Type B pancreatic cell (in vitro differentiated cells): ENCODE data around the gene TCF7L1. TPM values are rescaled to one million over a fixed set of nuclear protein-coding genes. Genes with fewer than 3 reads are reported as not detected.

Source experiments
- DNase-seq: peaks from one replicate; pipeline ENCODE4 v3.0.0; 2021; ENCODE audit warnings: mixed read lengths; ENCODE audit not compliant: unreplicated experiment; ENCODE audit errors: extremely low spot score
- H3K27ac Mint-ChIP-seq: 2 replicates; pipeline ENCODE4 v1.8.0; 2021; ENCODE audit warnings: mild to moderate bottlenecking, mixed read lengths
- H3K27me3 Mint-ChIP-seq: 2 replicates; pipeline ENCODE4 v1.8.0; 2021; ENCODE audit warnings: mixed read lengths
- H3K36me3 Mint-ChIP-seq: 2 replicates; pipeline ENCODE4 v1.8.0; 2021; ENCODE audit warnings: mixed read lengths
- H3K4me1 Mint-ChIP-seq: one replicate; pipeline ENCODE4 v1.8.0; 2021; ENCODE audit warnings: mixed read lengths; ENCODE audit not compliant: unreplicated experiment
- H3K4me3 Mint-ChIP-seq: 2 replicates; pipeline ENCODE4 v1.8.0; 2021; ENCODE audit warnings: mild to moderate bottlenecking, mixed read lengths
- H3K9me3 Mint-ChIP-seq: 2 replicates; pipeline ENCODE4 v1.8.0; 2021; ENCODE audit warnings: mixed read lengths
- CTCF ChIP-seq: fragments of 200-600 bp; sonication (generic); conservative IDR thresholded peaks from 2 replicates; pipeline ENCODE4 v1.5.0; 2021; ENCODE audit warnings: antibody characterized with exemption, mild to moderate bottlenecking
- total RNA-seq: library from RNA; stranded (reverse); gene quantifications from 2 replicates; pipeline ENCODE4 v1.2.1, GENCODE V29; 2021; ENCODE audit warnings: low replicate concordance

The TCF7L1 gene
- total RNA-seq, 1 donor from 2014 or later, result 32.4 TPM

- DNase-seq, result no peak
- Mint-ChIP-seq H3K9me3 (no peaks in the 10 kb centered on the region), H3K36me3 (no peaks in the 10 kb centered on the region), H3K27me3 (no peaks in the 10 kb centered on the region), H3K27ac (peak overlapping the region; percentile 49), H3K4me1 (peaks cover 46% of the 10 kb centered on the region), H3K4me3 (peak overlapping the region; percentile 76)
- peak; percentile 11 for TF ChIP-seq CTCF
Observed at GRCh38 chr2:85164145-85164569, 31.0 kb downstream of the TCF7L1 start.

GRCh38 chr2:85165088-85165690 is 32.0 kb downstream of the TCF7L1 start:
- Mint-ChIP-seq H3K4me1 (peaks cover 46% of the 10 kb centered on the region), H3K27ac (peak overlapping the region; percentile 32), H3K36me3 (no peaks in the 10 kb centered on the region), H3K4me3 (no peak overlapping the region), H3K9me3 (no peaks in the 10 kb centered on the region), H3K27me3 (no peaks in the 10 kb centered on the region)
- DNase-seq, result no peak
- TF ChIP-seq CTCF, result no peak

DNA sequence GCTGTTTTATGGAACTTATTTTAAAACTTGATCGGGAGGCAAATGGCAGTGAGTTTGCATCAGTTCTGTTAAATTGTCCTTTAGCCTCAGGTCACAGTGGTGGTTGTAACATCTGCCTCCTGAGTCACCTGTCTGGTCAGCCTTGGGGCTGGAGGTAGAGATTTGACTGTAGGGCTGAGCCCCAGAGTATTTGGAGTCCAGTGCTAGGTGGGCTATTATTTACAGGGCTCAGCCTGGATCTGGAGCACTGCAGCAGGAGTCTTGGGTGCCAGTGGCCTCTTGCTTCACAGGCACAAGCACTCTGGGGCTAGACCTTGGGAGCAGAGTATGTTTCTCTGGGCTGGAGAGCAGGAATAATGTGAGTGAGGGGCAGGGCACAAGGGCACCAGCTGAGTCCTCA is 32.8 kb downstream of the TCF7L1 start:
- Mint-ChIP-seq H3K27ac (no peak overlapping the region), H3K36me3 (peaks cover 3% of the 10 kb centered on the region), H3K9me3 (no peaks in the 10 kb centered on the region), H3K4me3 (no peak overlapping the region), H3K4me1 (peaks cover 43% of the 10 kb centered on the region), H3K27me3 (no peaks in the 10 kb centered on the region)
- TF ChIP-seq CTCF, result no peak
- no peak for DNase-seq

DNA sequence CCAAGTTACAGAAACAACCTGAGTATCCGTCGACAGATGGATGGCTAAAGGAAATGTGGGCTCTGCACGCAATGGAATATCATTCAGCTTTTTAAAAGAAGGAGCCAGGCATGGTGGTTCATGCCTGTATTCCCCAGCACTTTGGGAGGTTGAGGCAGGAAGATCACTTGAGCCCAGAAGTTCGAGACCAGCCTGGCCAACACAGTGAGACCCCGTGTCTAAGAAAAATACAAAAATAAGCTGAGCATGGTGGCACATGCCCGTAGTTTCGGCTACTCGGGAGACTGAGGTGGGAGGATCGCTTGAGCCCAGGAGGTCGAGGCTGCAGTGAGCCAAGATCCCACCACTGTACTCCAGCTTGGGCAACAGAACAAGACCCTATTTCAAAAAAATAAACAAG is 34.3 kb downstream of the TCF7L1 start:
- H3K9me3 Mint-ChIP-seq, result no peaks in the 10 kb centered on the region
- no peak for TF ChIP-seq CTCF
- peaks cover 3% of the 10 kb centered on the region for H3K36me3 Mint-ChIP-seq
- no peak overlapping the region for H3K27ac Mint-ChIP-seq
- no peak for DNase-seq
- H3K4me3 Mint-ChIP-seq, result no peak overlapping the region
- H3K4me1 Mint-ChIP-seq, result peaks cover 35% of the 10 kb centered on the region
- H3K27me3 Mint-ChIP-seq, result no peaks in the 10 kb centered on the region

DNA sequence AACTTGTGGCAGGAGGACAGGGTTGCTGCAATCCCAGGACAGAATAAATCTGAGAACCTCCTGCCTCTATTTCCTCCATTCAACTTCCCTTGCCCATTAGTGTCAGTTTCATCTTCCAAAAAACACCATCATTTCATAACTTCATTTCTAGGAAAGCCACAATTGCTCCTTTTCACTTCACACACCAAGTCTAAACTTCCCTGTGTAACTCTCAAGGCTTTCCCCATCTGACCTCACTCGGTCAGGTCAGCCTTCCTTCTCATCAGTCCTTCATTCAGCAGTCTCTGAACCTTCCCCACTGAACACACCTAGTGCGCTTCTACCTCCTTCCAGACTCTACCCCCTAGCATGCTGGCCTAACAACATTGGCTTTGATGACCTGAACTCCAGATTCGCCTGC is 35.8 kb downstream of the TCF7L1 start:
- Mint-ChIP-seq H3K4me3 (no peak overlapping the region), H3K4me1 (peaks cover 29% of the 10 kb centered on the region), H3K9me3 (no peaks in the 10 kb centered on the region), H3K27ac (no peak overlapping the region), H3K36me3 (peaks cover 3% of the 10 kb centered on the region), H3K27me3 (no peaks in the 10 kb centered on the region)
- no peak for TF ChIP-seq CTCF
- DNase-seq, result no peak

- H3K4me1 Mint-ChIP-seq, result peaks cover 23% of the 10 kb centered on the region
- no peak for DNase-seq
- H3K36me3 Mint-ChIP-seq, result peaks cover 6% of the 10 kb centered on the region
- no peak for TF ChIP-seq CTCF
- H3K27me3 Mint-ChIP-seq, result no peaks in the 10 kb centered on the region
- no peaks in the 10 kb centered on the region for H3K9me3 Mint-ChIP-seq
- no peak overlapping the region for H3K4me3 Mint-ChIP-seq
- no peak overlapping the region for H3K27ac Mint-ChIP-seq
Observed at GRCh38 chr2:85169581-85169980, 36.4 kb downstream of the TCF7L1 start.
